SK-N-SH treated with all-trans-retinoic acid at 6 μM for 48 hours (cell line): ENCODE results near the gene ADAMTS15.

ENCODE experiments used
- ATAC-seq: fragments of 200-7000 bp; cut with Tn5 transposase; 3 replicates; pipeline ENCODE4 v1.9.1; 2020; ENCODE audit warnings: mild to moderate bottlenecking, moderate library complexity
- CSDC2 ChIP-seq: fragments of 250-450 bp; sonication (Bioruptor Pico); IDR thresholded peaks from 2 replicates; pipeline ENCODE4 v1.5.0; 2020; ENCODE audit warnings: mild to moderate bottlenecking, moderate library complexity
- ESRRG ChIP-seq: fragments of 250-450 bp; sonication (Bioruptor Pico); IDR thresholded peaks from 2 replicates; pipeline ENCODE4 v1.6.1; 2021; ENCODE audit warnings: mild to moderate bottlenecking
- GLIS3 ChIP-seq: fragments of 250-450 bp; sonication (Bioruptor Pico); IDR thresholded peaks from 2 replicates; pipeline ENCODE4 v1.5.0; 2020; ENCODE audit warnings: mild to moderate bottlenecking, moderate library complexity
- ISL1 ChIP-seq: fragments of 250-450 bp; sonication (Bioruptor Pico); IDR thresholded peaks from 2 replicates; pipeline ENCODE4 v2.1.2; 2022; ENCODE audit warnings: mild to moderate bottlenecking, moderate library complexity
- OSR1 ChIP-seq: fragments of 250-450 bp; sonication (Bioruptor Pico); IDR thresholded peaks from 2 replicates; pipeline ENCODE4 v1.8.0; 2022; ENCODE audit warnings: moderate library complexity, mild to moderate bottlenecking, inconsistent platforms
- PPARA ChIP-seq: fragments of 250-450 bp; sonication (Bioruptor Pico); IDR thresholded peaks from 2 replicates; pipeline ENCODE4 v1.5.0; 2020; ENCODE audit warnings: mild to moderate bottlenecking, borderline replicate concordance
- RARB ChIP-seq: fragments of 250-450 bp; sonication (Bioruptor Pico); IDR thresholded peaks from 2 replicates; pipeline ENCODE4 v1.8.0; 2021; ENCODE audit warnings: mild to moderate bottlenecking, moderate library complexity
- SNAI2 ChIP-seq: fragments of 250-450 bp; sonication (Bioruptor Pico); IDR thresholded peaks from 2 replicates; pipeline ENCODE4 v1.5.0; 2020; ENCODE audit warnings: mild to moderate bottlenecking, moderate library complexity
- ZC3H10 ChIP-seq: fragments of 250-450 bp; sonication (Bioruptor Pico); IDR thresholded peaks from 2 replicates; pipeline ENCODE4 v1.5.1; 2021; ENCODE audit warnings: mild to moderate bottlenecking, moderate library complexity
- ZFP3 ChIP-seq: fragments of 250-450 bp; sonication (Bioruptor Pico); IDR thresholded peaks from 2 replicates; pipeline ENCODE4 v1.5.0; 2020; ENCODE audit warnings: mild to moderate bottlenecking, moderate library complexity
- ZFP30 ChIP-seq: fragments of 450-650 bp; formaldehyde crosslinking; IDR thresholded peaks from 2 replicates; pipeline ENCODE4 v1.5.0; 2022; ENCODE audit warnings: mild to moderate bottlenecking, moderate library complexity
- ZNF565 ChIP-seq: fragments of 450-650 bp; formaldehyde crosslinking; conservative IDR thresholded peaks from 2 replicates; pipeline ENCODE4 v1.5.0; 2020; ENCODE audit warnings: low read depth, mild to moderate bottlenecking, moderate library complexity
- ZNF70 ChIP-seq: fragments of 450-650 bp; formaldehyde crosslinking; IDR thresholded peaks from 2 replicates; pipeline ENCODE4 v1.5.0; 2020; ENCODE audit warnings: mild to moderate bottlenecking, moderate library complexity
- ZNF8 ChIP-seq: fragments of 450-650 bp; formaldehyde crosslinking; IDR thresholded peaks from 2 replicates; pipeline ENCODE4 v1.5.0; 2020; ENCODE audit warnings: mild to moderate bottlenecking, moderate library complexity
- TF ChIP-seq, protein P1 (sequence below): fragments of 250-450 bp; sonication (Bioruptor Pico); IDR thresholded peaks from 2 replicates; pipeline ENCODE4 v1.8.0; 2020; ENCODE audit warnings: mild to moderate bottlenecking, moderate library complexity, borderline replicate concordance
- TF ChIP-seq, protein P2 (sequence below): fragments of 250-450 bp; sonication (Bioruptor Pico); IDR thresholded peaks from 2 replicates; pipeline ENCODE4 v1.8.0; 2021; ENCODE audit warnings: low read depth, mild to moderate bottlenecking, moderate library complexity, borderline replicate concordance
- TF ChIP-seq, protein P3 (sequence below): fragments of 250-450 bp; sonication (Bioruptor Pico); IDR thresholded peaks from 2 replicates; pipeline ENCODE4 v1.5.0; 2020; ENCODE audit warnings: mild to moderate bottlenecking, moderate library complexity
- TF ChIP-seq, protein P4 (sequence below): fragments of 250-450 bp; sonication (Bioruptor Pico); IDR thresholded peaks from 2 replicates; pipeline ENCODE4 v1.5.1; 2020; ENCODE audit warnings: low read depth, mild to moderate bottlenecking, moderate library complexity

Gene ADAMTS15

DNA sequence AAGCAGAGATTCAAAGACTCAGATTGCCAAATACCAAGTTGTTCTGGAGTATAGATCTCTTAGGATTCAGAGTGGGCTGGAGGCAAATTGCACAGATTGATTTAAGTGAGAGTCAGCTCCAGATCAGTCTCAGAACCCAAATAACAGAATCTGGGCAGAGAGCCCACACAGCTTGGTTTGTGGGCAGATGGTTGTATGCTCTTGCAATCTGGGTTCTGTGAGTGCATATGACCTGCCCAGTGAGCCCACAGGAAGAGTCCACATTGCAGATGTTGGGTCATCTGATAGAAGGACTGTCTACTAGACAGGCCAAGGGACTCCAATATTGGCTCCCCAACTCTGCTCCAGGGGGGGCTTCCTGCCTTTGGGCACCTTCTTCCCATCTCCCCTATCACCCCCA lies 65.9 kb downstream of the ADAMTS15 start (continued):
- TF ChIP-seq, protein P1, sequence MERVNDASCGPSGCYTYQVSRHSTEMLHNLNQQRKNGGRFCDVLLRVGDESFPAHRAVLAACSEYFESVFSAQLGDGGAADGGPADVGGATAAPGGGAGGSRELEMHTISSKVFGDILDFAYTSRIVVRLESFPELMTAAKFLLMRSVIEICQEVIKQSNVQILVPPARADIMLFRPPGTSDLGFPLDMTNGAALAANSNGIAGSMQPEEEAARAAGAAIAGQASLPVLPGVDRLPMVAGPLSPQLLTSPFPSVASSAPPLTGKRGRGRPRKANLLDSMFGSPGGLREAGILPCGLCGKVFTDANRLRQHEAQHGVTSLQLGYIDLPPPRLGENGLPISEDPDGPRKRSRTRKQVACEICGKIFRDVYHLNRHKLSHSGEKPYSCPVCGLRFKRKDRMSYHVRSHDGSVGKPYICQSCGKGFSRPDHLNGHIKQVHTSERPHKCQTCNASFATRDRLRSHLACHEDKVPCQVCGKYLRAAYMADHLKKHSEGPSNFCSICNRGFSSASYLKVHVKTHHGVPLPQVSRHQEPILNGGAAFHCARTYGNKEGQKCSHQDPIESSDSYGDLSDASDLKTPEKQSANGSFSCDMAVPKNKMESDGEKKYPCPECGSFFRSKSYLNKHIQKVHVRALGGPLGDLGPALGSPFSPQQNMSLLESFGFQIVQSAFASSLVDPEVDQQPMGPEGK, result no peak
- TF ChIP-seq, protein P2, sequence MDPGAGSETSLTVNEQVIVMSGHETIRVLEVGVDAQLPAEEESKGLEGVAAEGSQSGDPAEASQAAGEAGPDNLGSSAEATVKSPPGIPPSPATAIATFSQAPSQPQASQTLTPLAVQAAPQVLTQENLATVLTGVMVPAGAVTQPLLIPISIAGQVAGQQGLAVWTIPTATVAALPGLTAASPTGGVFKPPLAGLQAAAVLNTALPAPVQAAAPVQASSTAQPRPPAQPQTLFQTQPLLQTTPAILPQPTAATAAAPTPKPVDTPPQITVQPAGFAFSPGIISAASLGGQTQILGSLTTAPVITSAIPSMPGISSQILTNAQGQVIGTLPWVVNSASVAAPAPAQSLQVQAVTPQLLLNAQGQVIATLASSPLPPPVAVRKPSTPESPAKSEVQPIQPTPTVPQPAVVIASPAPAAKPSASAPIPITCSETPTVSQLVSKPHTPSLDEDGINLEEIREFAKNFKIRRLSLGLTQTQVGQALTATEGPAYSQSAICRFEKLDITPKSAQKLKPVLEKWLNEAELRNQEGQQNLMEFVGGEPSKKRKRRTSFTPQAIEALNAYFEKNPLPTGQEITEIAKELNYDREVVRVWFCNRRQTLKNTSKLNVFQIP (CRISPR knock-in tag), result no peak
- no peak for TF ChIP-seq CSDC2 (CRISPR knock-in tag)
- no peak for TF ChIP-seq ZNF8 (CRISPR knock-in tag)
- TF ChIP-seq ZNF565, result no peak
- TF ChIP-seq ESRRG (CRISPR knock-in tag), result no peak
- no peak for TF ChIP-seq PPARA (CRISPR knock-in tag)
- TF ChIP-seq OSR1 (CRISPR knock-in tag), result no peak
- TF ChIP-seq RARB (CRISPR knock-in tag), result no peak
- TF ChIP-seq ISL1 (CRISPR knock-in tag), result no peak

DNA sequence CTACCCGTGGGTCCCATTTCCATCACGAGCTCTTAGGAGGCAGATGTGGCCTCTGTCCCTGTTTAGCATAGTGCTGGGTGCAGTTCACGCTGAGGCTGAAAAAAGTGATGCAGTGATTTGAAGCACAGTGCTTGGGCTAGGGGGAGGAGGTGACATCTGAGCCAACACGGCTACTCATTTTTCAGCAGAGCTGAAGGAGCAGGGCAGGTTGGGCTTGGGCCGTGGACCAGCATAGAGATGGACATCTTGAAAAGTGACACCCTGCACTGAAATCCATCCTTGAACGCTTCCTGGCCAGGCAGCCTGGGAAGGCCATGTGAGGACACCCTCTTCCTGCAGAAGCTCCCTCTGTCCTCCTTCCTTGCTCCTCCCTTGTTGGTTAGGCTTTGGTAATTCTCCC lies 66.4 kb downstream of the ADAMTS15 start:
- no peak for ATAC-seq

DNA sequence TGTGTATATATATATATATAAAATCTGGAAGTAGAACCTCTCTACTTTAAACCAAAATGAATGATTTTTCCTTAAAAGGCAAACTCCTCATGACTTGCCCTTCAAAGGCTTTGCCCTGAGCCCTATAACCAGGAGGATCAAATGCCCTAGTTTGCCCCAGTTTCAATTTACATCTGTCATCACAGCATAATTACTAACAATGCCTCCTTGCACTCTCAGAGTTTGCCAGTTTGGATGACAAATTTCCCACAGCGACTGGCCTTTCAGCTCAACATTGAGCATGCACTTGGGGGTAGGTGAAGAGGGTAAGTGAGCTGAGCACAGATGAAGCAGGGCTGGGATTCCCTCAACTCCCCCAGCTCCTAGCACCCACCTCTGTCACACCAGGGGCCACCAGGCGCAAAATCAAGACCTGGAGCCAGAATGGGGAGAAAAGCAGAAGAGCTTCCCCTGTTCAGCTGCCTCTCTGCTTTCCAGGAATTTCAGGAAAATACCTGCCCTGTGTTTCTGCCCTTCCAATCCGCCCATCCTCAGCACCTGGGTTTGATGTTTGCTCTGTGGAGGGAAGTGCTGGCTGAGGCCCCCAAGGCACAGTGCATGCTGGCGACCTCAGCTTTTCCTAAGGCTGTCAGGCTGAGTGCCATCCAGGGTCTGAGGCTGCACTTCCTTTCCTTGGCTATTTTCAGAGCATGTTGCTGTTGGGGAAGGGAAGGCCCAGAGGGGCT lies 67.5 kb downstream of the ADAMTS15 start:
- ATAC-seq, result no peak
- TF ChIP-seq PPARA (CRISPR knock-in tag) (no peak), ZFP30 (CRISPR knock-in tag) (no peak), ZNF565 (no peak), SNAI2 (CRISPR knock-in tag) (no peak), CSDC2 (CRISPR knock-in tag) (no peak), ZNF70 (CRISPR knock-in tag) (no peak), ZNF8 (CRISPR knock-in tag) (no peak), ZC3H10 (CRISPR knock-in tag) (no peak), ZFP3 (no peak), ESRRG (CRISPR knock-in tag) (no peak)
- TF ChIP-seq, protein P3, sequence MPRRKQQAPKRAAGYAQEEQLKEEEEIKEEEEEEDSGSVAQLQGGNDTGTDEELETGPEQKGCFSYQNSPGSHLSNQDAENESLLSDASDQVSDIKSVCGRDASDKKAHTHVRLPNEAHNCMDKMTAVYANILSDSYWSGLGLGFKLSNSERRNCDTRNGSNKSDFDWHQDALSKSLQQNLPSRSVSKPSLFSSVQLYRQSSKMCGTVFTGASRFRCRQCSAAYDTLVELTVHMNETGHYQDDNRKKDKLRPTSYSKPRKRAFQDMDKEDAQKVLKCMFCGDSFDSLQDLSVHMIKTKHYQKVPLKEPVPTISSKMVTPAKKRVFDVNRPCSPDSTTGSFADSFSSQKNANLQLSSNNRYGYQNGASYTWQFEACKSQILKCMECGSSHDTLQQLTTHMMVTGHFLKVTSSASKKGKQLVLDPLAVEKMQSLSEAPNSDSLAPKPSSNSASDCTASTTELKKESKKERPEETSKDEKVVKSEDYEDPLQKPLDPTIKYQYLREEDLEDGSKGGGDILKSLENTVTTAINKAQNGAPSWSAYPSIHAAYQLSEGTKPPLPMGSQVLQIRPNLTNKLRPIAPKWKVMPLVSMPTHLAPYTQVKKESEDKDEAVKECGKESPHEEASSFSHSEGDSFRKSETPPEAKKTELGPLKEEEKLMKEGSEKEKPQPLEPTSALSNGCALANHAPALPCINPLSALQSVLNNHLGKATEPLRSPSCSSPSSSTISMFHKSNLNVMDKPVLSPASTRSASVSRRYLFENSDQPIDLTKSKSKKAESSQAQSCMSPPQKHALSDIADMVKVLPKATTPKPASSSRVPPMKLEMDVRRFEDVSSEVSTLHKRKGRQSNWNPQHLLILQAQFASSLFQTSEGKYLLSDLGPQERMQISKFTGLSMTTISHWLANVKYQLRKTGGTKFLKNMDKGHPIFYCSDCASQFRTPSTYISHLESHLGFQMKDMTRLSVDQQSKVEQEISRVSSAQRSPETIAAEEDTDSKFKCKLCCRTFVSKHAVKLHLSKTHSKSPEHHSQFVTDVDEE (CRISPR knock-in tag), result no peak
- TF ChIP-seq, all 23 proteins: peak for 0

More for the DNA sequence above, 66.4 kb downstream of the ADAMTS15 start:
- TF ChIP-seq GLIS3 (CRISPR knock-in tag), result no peak
- TF ChIP-seq, protein P4, sequence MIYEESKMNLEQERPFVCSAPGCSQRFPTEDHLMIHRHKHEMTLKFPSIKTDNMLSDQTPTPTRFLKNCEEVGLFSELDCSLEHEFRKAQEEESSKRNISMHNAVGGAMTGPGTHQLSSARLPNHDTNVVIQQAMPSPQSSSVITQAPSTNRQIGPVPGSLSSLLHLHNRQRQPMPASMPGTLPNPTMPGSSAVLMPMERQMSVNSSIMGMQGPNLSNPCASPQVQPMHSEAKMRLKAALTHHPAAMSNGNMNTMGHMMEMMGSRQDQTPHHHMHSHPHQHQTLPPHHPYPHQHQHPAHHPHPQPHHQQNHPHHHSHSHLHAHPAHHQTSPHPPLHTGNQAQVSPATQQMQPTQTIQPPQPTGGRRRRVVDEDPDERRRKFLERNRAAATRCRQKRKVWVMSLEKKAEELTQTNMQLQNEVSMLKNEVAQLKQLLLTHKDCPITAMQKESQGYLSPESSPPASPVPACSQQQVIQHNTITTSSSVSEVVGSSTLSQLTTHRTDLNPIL (CRISPR knock-in tag), result no peak
- TF ChIP-seq OSR1 (CRISPR knock-in tag), result no peak
- TF ChIP-seq PPARA (CRISPR knock-in tag), result no peak
- TF ChIP-seq ZNF8 (CRISPR knock-in tag), result no peak
- TF ChIP-seq CSDC2 (CRISPR knock-in tag), result no peak
- TF ChIP-seq SNAI2 (CRISPR knock-in tag), result no peak
- TF ChIP-seq, protein P1, result no peak
